ENCODE results near the gene MRPL19. TPM values are rescaled to one million over a fixed set of nuclear protein-coding genes. Genes with fewer than 3 reads are reported as not detected.
A peak's percentile ranks its signal among the peaks of the same experiment; 100 is the strongest.

Gene MRPL19
- total and polyA plus RNA-seq, 12 donors, result 16.5 to 107 (median 69.2) TPM

DNA sequence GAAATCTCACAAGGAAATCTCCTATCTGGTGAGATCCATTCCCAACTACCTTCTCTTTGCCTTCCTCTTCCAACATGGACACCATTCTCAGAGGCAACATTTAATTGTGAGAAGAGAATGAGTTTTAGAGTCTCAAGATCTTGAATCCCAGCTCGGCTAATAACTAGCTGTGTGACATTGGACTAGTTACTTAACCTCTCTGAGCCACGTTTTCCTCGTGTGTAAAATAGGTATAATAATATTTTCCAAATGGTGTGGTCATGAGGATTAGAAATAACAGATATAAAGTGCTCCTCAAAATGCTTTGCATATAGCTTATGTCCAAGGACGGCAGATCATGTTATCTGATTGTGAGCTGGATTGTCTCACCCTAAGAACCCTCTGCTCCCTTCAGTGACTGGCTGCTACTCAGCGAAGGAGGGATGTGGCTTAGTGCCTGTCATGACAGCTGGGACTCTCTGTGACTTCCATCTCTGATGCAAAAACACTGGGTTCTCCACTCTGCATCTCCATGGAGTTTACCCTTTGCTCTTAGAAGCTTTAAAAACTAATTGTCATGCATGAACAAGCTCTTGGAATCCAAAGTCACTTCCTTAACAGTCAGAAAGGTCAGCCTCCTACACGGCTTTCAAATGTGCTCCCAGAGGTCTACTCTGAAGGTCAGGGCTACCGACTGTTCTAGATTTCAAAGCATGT, 38.4 kb upstream of the MRPL19 start:
- TF ChIP-seq, protein P1, sequence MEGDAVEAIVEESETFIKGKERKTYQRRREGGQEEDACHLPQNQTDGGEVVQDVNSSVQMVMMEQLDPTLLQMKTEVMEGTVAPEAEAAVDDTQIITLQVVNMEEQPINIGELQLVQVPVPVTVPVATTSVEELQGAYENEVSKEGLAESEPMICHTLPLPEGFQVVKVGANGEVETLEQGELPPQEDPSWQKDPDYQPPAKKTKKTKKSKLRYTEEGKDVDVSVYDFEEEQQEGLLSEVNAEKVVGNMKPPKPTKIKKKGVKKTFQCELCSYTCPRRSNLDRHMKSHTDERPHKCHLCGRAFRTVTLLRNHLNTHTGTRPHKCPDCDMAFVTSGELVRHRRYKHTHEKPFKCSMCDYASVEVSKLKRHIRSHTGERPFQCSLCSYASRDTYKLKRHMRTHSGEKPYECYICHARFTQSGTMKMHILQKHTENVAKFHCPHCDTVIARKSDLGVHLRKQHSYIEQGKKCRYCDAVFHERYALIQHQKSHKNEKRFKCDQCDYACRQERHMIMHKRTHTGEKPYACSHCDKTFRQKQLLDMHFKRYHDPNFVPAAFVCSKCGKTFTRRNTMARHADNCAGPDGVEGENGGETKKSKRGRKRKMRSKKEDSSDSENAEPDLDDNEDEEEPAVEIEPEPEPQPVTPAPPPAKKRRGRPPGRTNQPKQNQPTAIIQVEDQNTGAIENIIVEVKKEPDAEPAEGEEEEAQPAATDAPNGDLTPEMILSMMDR (IDR thresholded peaks at IDR 0.05), result no peak
- TF ChIP-seq POLR2A (IDR thresholded peaks at IDR 0.05), result no peak
- H3K36me3 ChIP-seq (replicated peaks in 1 of 2), result no peaks in the 10 kb centered on the region
- no peak overlapping the region for H3K27ac ChIP-seq
- H3K27me3 ChIP-seq, result no peaks in the 10 kb centered on the region
- H3K9me3 ChIP-seq (replicated peaks in 1 of 3), result no peaks in the 10 kb centered on the region
- no peak for DNase-seq
- no peak overlapping the region for H3K4me3 ChIP-seq
- intact Hi-C loops (cut with DNase I), result loop anchor here (2.0 to 10.0 kb wide), 3 partner anchors 143 to 683 kb away; no protein-coding TSS in a partner anchor
- 45 to 51% (median 48%) methylated on average over 5 to 7 of the region's 7 CpGs for WGBS, 4 donors
- no peaks in the 10 kb centered on the region for H3K4me1 ChIP-seq (replicated peaks in 1 of 2)

DNA sequence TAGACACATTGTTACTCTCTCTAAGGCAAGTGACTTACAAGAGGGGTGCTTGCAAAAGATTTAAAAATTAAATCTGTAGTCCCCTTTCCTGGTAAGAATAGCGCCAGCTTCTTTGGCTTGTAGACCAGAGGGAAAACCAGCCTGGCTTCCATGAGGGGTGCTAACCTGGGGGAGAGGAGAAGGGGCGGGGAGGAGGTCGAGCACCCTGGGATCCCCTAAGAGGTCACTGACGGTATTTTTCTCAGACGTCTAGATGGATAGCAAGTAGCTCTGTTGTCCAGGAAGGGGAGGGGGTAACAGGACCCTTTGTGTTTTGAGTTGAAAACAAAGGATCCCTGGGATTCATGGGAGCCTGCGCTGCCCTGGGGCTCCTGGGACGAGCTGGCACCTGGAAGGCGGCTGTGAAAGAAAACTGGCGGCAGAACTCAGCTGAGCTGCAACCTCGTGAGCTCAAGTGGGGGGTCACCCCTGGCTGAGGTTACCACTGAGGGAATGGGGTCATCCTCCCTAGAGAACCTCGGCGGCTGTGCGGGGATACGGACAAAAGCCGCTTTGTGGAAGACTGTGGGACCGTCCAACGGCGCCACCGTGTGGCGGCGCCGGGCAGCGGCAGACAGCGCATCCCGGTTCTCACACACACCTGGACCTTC, 37.8 kb upstream of the MRPL19 start:
- 8 to 18% (median 15%) methylated on average over 25 of the region's 25 CpGs for WGBS, 4 donors
- no peaks in the 10 kb centered on the region for H3K36me3 ChIP-seq (replicated peaks in 1 of 2)
- H3K4me3 ChIP-seq, result no peak overlapping the region
- no peaks in the 10 kb centered on the region for H3K4me1 ChIP-seq (replicated peaks in 1 of 2)
- no peaks in the 10 kb centered on the region for H3K27me3 ChIP-seq
- intact Hi-C loops (cut with DNase I), result loop anchor here (2.0 to 10.0 kb wide), 3 partner anchors 144 to 684 kb away; no protein-coding TSS in a partner anchor
- peak; percentile 20 to 73 (median 49) for DNase-seq
- H3K27ac ChIP-seq, result no peak overlapping the region
- no peaks in the 10 kb centered on the region for H3K9me3 ChIP-seq (replicated peaks in 1 of 3)
- no peak for TF ChIP-seq POLR2A (IDR thresholded peaks at IDR 0.05)
- TF ChIP-seq, protein P1 (IDR thresholded peaks at IDR 0.05), result peak; percentile 66 to 93 (median 81)

DNA sequence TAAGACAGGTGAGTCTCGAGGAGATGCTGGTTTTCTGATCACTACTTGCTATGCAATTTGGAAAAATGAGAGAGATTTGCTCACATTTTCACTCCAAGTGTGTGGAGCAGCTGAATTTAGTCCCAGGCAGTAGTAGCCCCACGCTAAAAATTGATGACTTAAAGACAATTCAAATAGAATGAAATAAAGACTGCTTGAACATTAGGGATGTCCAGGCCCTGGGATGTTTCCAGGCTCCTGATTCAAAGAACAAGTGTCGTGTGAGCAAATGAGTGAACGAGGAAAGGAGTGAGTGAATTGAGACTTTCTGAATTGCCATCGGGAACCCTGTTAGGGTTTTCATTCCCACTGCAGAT, 37.3 kb upstream of the MRPL19 start:
- H3K4me3 ChIP-seq, result no peak overlapping the region
- intact Hi-C loops (cut with DNase I), result loop anchor here (2.0 to 10.0 kb wide), 3 partner anchors 145 to 685 kb away; no protein-coding TSS in a partner anchor
- no peak for DNase-seq
- H3K9me3 ChIP-seq (replicated peaks in 1 of 3), result no peaks in the 10 kb centered on the region
- no peak for TF ChIP-seq POLR2A (IDR thresholded peaks at IDR 0.05)
- TF ChIP-seq, protein P1 (IDR thresholded peaks at IDR 0.05), result peak in 2 of 6 experiments; percentile 10 to 30
- no peak overlapping the region for H3K27ac ChIP-seq
- no peaks in the 10 kb centered on the region for H3K36me3 ChIP-seq (replicated peaks in 1 of 2)
- 44 to 50% (median 46%) methylated on average over 5 of the region's 5 CpGs for WGBS, 4 donors
- H3K4me1 ChIP-seq (replicated peaks in 1 of 2), result no peaks in the 10 kb centered on the region
- no peaks in the 10 kb centered on the region for H3K27me3 ChIP-seq

DNA sequence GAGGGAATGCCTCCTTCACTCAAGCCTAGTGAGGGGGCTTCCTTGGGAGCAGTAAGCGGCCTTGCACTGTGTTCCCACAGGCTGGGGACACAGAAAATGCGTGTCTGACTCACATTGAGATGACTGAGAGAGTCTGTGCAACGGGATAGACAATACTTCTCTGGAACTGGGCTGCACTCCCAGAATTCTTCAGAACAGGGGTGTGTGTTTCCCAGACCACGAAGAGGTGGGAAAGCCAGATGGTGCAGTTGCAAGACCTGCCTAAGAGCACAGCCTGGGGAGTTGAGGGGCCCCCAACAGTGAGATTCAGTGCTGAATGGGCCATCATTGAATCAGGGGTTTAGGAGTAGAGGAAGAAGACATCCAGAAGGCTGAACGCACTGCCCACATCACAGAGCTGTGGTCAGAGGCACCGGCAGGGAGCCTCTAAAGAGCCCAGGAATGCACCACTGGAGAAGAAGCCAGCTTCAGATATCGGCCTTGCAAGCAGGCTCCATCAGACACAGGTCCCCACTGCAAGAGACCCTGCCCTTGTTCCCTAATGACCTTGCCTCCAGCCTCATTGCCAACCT, 36.6 kb upstream of the MRPL19 start:
- WGBS, 4 donors, result 73 to 81% (median 76%) methylated on average over 7 of the region's 7 CpGs
- DNase-seq, result no peak
- no peak overlapping the region for H3K27ac ChIP-seq
- no peak for TF ChIP-seq POLR2A (IDR thresholded peaks at IDR 0.05)
- TF ChIP-seq, protein P1 (IDR thresholded peaks at IDR 0.05), result no peak
- H3K4me3 ChIP-seq, result no peak overlapping the region
- intact Hi-C loops (cut with DNase I), result loop anchor here (2.0 to 10.0 kb wide), 3 partner anchors 145 to 685 kb away; no protein-coding TSS in a partner anchor
- H3K36me3 ChIP-seq (replicated peaks in 1 of 2), result no peaks in the 10 kb centered on the region
- no peaks in the 10 kb centered on the region for H3K9me3 ChIP-seq (replicated peaks in 1 of 3)
- no peaks in the 10 kb centered on the region for H3K27me3 ChIP-seq
- H3K4me1 ChIP-seq (replicated peaks in 1 of 2), result no peaks in the 10 kb centered on the region

Measured in adrenal gland (tissue), 12 donors.